SHP77 treated with DMSO at 0.1 percent for 48 hours (cell line): Measurements from ENCODE around the gene ALKBH4.
"Not testable (repeated sequence)": the region's sequence is repeated elsewhere in the genome, so short reads cannot be mapped to it uniquely, and the experiment has no call there.

ENCODE experiments used
- DNase-seq: peaks from one replicate; lab custom pipeline; 2025; lab: John Stamatoyannopoulos, UW

ALKBH4 gene

DNA sequence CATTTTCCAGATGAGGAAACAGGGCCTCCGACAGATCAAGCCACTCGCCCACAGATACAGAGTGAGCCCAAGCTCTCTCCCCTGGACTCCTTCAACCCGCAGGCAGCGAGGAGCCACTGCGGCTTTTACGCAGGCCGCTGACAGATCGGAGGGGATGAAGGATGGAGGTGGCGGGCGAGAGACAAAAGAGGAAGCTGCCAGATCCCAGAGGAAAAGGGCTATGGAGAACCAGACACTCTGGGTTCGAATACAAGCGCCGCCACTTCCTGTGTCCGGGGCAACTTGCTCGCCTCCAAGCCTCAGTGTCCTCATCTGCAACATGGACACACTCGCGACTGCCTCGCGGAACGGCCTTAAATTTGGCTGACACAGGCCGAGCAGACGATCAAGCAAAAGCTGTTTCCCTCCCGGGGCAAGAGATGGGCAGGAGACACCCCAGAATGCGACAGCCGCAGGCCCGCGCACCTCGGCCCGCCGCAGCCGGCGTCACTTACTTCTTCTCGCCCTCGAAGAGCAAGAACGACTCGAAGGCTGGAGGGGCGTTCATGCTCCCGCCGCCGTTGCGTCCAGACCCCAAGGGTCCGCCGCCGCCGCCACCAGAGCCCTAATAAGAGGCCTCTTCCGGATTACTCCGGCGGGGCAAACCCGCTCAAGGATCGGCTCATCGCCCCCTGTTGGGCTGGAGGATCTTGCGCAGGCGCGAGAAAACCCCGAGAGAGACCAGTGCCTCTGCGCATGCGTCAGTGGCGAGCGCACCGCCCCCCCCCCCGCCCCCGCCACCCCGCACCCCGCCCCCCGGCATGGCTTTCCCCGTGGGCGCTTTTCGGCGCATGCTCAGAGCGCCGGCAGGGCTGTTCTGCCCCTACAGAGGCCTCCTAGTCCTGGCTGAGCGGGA, 13.9 kb upstream of the ALKBH4 start, which contains the start of gene POLR2J:
POLR2J (minus strand) TSS at position 609 of the 895 bp plus-strand sequence; CDS start at position 547, 62 bp downstream.
- DNase-seq: not testable (repeated sequence)

- not testable (repeated sequence) for DNase-seq
Observed at GRCh38 chr7:102474736-102475435, 10.2 kb upstream of the ALKBH4 start.

- not testable (repeated sequence) for DNase-seq
Observed at GRCh38 chr7:102474116-102474515, 9.5 kb upstream of the ALKBH4 start.

DNA sequence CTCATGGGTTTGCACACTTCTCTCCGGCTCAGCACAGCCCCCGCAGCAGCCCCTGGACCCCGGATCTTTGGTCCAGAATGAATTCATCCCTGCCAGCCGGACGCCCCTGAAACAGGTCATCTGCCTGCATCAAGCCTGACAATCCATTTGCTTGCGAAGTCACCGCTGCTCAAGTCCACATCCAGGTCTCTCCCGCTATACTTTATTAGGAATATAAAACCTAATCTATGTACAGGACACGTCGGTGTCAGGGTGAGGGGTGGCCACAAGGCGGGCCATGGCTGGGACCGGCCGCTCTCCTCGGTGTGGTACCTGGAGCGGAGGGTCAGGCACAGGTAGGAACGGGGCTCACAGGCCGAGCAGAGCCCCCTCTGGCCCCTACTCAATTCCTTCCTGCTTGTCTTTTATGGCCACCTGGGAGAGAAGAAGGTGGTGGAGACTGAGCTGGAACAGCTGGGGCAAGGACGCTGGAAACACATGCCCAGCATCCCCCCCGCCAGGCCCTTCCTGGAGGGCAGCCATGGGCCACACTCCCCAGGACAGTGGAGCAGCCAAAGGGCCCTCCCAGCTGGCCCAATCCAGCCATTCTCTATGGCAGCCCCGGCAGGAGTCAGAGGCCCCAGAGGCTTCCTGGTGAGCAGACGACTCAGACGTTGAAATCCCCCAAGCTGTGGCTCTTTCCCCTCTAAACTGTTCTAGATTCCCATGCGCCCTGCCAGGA, 8.8 kb upstream of the ALKBH4 start:
- DNase-seq: no peak

DNA sequence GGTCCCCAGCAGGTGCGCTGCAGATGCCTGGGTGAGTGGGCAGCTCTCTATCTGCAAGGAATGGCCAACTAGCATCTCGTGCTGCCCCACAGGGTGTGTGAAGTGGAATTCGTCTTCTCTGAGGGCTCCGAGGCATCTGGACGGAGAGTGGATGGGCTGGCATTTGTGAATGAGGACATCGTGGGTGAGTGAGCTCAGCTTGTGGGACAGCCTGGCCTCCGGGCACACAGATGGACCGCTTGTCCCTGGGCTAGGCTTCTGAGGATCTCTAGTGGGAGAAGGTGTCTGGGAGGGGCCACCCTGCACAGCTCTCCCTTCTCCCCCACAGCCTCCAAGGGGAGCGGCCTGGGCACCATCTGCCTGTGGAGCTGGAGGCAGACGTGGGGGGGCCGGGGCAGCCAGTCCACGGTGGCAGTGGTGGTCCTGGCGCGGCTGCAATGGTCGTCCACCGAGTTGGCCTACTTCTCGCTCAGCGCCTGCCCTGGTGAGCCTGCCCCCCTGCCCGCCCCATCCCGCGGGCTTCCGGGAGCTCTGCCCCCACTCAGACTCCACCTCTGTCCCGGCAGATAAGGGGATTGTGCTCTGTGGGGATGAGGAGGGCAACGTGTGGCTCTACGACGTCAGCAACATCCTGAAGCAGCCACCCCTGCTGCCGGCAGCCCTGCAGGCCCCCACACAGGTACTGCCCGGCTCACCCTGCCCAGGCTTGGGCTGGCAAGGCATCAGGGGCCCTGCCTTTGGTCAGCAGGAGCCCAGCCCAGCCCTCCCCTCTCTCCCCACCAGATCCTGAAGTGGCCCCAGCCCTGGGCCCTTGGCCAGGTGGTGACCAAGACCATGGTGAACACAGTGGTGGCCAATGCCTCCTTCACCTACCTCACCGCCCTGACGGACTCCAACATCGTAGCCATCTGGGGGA, 7.7 kb upstream of the ALKBH4 start:
- DNase-seq: no peak

GRCh38 chr7:102471791-102472125, 7.1 kb upstream of the ALKBH4 start:
- no peak for DNase-seq

DNA sequence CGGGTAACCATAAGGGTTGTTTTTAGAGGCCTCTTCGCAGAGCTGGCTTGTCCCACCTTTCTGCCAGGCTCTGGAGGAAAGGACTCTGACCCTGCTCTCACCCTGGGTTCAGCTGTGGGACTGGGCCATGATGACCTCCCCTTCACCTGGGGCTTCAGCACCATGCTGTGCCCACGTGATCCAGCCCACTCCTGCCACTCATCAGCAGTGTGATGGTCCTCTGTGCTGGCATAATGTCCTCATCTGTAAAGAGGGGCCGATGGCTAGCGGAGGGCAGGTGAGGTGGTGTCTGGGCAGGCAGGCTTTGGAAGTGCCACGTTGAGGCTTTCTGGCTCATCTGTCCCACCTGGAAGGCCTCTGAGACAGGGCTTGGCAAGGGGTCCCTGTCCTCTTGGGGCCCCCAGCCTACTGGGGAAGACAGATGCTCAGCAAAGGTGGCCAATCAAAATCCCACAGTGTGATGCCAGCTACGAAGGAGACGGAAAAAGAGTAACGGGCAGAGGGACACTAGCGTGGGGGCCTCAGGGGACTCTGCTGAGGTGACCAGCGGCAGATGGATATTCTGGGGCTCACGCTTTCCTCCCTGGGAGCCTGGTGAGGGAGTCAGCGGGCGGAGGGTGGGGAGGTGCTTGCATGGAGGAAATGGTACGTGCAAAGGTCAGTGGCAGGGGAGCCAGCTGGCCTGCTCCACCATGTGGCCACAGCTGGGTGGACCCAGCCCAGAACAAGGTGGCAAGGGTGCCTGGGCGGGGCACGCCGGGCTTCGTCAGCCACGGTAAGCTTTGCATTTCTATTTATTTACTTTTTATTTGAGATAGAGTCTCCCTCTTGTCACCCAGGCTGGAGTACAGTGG, 5.5 kb upstream of the ALKBH4 start:
- no peak for DNase-seq

- no peak for DNase-seq
Observed at GRCh38 chr7:102469351-102469971, 4.8 kb upstream of the ALKBH4 start.

- DNase-seq: no peak
Observed at GRCh38 chr7:102468478-102469350, 4.1 kb upstream of the ALKBH4 start.

- DNase-seq: no peak
Observed at GRCh38 chr7:102467581-102468477, 3.2 kb upstream of the ALKBH4 start.

- DNase-seq: no peak
Observed at GRCh38 chr7:102466097-102466496, 1.4 kb upstream of the ALKBH4 start.

GRCh38 chr7:102463841-102464576, 654 bp downstream of the ALKBH4 start:
- DNase-seq: no peak

GRCh38 chr7:102460467-102460866, 4.2 kb downstream of the ALKBH4 start:
- no peak for DNase-seq

GRCh38 chr7:102459221-102459844, 5.3 kb downstream of the ALKBH4 start:
- DNase-seq: no peak

DNA sequence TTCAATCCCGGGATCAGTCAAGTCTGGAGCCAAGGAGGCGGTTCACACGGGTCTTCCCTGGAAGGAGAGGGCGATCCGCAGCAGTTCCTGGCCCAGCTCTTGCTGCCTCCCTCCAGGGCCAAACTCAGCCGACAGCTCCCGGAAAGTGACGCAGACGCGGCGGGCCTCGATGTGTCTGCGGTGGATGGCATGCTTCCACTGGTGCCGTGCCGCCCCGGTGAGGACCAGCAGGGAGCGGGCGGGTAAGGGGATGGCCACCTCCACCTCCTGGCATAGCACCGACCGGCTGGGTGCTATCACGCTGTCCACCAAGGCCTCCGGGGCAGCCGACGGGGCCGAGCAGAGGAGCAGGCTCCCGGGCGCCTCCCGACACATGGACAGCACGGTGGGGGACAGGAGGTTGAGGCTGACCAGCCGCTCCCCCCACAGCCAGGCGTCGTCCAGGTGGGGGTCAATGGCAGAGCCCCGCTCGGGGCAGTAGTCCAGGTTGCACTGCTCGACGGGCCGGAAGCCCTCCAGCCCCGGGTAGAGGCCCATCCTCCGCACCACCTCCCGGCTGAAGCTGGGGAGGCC, 7.2 kb downstream of the ALKBH4 start:
- DNase-seq: no peak

GRCh38 chr7:102456327-102456726, 8.3 kb downstream of the ALKBH4 start:
- DNase-seq: no peak
